NCI-H526 (cell line): ENCODE results near the gene MAN2A1.

Experiments
- DNase-seq, 2 experiments: peaks; one replicate each; lab custom pipeline; 2025; lab: John Stamatoyannopoulos, UW

Gene MAN2A1

GRCh38 chr5:109707531-109707930 lies 17.8 kb downstream of the MAN2A1 start:
- DNase-seq, result no peak

GRCh38 chr5:109708813-109709212 lies 19.1 kb downstream of the MAN2A1 start:
- no peak for DNase-seq

DNA sequence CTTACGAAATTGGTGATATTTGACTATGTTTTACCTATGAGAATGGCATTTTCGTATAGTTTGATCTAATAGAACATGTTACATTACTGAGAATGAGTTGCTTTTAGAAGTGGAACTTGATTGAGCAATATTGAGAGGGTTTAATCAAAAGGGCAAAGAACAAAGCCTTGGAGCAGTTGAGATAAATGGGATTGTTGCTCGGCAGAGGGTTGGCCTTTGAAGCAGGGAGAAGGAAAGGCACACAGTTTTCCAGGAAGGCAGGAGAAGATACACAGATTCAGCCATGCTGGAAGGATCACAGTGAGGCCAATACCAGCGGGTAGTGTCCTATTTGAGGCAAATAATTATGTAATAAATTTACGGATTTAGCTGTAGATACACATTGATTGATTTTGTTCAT lies 19.5 kb downstream of the MAN2A1 start:
- DNase-seq, result no peak

GRCh38 chr5:109711673-109712072 lies 21.9 kb downstream of the MAN2A1 start:
- no peak for DNase-seq

- DNase-seq, result no peak
These were observed 23.7 kb downstream of the MAN2A1 start for GRCh38 chr5:109713453-109713852.

DNA sequence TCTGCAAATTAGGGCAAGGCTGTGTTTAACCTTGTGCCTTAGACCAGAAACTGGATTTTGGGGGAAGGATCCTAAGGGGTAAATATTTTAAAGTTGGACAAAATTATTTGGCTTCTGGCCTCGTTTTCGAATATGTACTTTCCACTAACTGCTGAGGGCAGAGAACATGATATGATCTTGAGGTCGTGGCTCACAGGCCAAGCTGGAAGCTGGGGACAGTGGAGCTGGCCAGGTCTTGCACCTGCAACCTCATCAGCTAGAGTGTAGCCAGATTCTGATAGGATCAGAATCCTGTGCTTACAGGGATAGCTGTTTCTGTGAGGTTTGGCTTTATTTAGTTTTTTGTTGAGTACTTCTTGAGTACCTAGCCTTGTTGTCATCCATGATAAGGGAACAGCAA lies 24.9 kb downstream of the MAN2A1 start:
- DNase-seq, result no peak

GRCh38 chr5:109718216-109718615 lies 28.5 kb downstream of the MAN2A1 start:
- DNase-seq, result no peak

- DNase-seq, result no peak
These were observed 28.9 kb downstream of the MAN2A1 start for GRCh38 chr5:109718632-109719031.

GRCh38 chr5:109719978-109720377 lies 30.3 kb downstream of the MAN2A1 start:
- no peak for DNase-seq

DNA sequence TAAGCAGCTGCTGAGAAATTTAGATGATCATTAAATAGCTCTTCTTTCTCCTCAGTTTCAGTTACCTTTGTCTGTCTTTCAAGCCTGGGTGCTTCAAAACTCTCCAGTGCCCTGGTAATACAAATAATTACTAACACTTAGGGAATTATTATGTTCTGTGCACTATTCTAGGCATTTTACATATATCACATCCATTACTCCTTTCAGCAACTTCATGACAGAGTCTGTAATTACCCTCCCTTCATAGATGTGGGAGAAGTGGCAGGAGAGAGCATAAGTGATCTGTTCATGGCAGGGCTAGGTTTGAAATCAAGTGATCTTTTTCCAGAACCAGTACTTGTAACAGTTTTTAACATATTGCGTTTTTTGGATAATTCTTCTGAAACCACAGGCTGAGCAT lies 32.0 kb downstream of the MAN2A1 start:
- DNase-seq, result no peak

DNA sequence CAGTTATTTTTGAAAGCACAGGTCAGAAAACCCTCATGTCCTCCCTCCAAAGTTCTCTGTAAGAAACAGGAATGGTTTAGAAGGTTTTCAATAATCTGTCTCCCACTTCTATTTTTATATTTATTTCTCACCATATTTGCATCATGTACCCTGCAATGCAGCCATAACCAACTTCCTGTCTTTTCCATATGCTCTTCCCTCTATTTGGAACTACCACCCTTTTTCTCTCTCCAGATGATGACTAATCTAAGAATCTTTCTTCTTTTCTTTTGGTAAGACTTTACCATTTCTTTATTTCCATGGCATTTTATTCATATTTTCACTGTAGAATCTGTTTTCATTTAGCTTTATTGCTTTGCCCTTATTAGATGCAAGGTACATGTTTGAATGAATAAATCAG lies 33.9 kb downstream of the MAN2A1 start:
- no peak for DNase-seq

DNA sequence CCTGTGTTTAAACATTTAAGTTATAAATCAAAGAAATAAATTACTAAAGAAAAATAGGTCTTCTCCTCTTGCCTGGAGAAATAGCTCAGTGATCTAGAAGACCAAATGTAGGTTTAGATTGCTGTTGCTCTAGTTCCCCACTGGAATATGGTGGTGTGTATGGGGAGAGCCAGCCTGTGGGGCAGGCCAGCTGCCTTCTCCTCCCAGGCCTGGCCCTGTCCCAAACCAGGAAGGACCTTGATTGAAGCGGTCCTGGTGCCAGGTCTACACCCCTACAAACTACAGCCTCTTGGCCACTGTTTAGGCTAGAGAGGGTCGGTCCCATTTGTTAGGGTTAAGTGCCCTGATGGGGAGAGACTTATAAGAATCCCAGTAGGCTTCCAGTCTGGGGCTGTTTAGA lies 35.4 kb downstream of the MAN2A1 start:
- no peak for DNase-seq

DNA sequence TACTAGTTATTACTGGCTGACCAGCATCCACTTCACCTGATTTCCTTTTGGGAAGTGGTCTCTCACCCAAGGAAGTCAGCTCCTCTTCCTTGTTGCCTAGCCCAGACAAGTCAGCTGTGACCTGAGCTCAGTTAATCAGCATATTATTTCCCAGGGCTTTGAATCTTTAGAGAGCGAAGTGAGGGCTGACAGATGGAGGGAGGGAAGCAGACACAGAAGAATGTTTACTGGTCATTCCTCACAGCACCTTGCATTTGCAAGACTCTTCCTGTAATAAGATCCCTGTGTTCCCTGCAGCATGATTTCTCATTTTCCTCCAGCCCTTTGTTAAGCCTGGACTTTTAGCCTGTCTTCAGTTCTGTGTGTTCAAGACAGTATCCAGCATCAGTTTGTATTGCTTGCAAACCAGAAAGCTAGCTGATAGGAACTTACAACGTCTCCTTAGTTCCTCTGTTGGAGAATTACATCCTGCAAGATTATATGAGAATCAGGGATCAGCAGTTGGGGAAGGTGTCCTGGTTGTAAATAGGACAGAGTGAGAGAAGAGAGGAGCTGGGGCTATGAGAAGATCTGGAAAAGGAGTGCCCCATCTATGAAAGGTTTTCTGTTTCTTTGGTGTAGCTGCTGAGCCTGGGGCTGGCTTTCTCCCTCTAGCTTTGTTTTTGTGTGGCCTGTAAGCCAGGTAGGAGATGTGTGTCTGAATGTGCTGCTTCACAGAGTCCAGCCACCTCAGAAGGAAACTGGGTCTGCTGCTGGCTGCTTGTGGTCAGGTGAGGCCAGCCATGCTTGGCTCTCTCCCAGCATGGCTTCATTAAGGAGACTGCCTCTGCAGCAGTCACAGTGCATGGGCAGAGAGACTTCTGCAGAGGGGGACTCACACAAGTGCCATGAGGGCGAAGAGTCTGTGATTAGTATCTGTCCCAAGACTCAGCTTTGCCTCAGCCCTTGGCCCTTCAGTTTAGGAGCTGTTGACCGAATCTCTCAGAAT lies 50.3 kb downstream of the MAN2A1 start:
- DNase-seq, result no peak

DNA sequence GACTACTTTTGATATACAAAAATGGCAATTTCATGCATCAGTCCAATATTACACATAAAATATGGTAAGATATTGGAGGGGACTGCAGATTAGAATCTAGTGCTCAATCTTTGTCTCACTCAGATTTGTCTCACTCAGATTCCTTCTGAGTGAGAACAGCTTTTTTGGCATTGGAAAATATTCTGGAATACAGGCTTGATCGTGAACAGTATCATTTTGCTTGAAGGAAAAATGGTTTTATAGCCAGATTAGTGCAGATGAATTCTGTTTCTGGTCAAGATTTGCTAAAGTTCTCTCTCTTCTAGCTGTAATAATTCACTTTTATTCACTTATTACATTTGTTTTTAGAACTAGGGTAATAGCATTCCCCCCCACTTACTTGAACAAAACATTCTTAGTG lies 51.2 kb downstream of the MAN2A1 start:
- no peak for DNase-seq

GRCh38 chr5:109741390-109741789 lies 51.7 kb downstream of the MAN2A1 start:
- DNase-seq, result no peak

- no peak for DNase-seq
These were observed 53.4 kb downstream of the MAN2A1 start for GRCh38 chr5:109743041-109743531.

DNA sequence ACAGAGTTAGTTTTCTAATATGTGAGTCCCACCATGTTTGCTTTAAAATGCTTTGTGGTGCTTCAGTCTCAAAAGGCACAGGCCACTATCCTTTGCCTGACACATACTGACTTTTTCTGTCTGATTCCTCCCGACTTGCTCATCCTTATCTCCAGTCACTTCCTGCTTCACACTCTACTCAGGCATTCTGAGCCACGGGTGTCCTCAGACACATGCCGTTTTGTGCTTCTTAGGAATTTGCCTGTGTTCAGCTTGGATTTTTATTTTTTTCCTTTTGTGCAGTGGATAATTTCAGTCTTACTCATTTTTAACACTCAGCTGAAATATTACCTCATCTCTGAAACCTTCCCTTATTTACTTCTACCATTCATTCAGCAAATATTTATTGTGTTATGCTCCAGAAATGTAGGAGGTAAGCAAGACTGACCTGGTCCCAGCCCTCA lies 54.1 kb downstream of the MAN2A1 start:
- DNase-seq, result no peak

DNA sequence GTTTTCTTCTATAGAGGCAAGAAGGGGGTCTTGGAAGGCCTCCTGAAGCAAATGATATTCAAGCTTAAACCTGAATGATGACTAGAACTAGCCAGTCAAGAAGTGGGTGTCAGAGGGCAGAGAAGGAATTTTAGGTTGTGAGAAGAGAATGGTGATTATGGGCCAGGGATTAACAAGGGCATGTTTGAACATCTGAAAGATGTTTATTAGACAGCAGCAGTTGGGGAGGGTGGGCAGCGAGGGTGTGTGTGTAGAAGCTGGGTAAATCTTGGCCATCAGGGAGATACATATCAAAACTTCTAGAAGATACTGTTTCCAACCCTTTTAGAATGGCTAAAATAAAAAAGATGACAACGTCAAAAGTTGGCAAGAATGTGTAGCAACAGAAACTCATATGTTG lies 54.5 kb downstream of the MAN2A1 start:
- no peak for DNase-seq

GRCh38 chr5:109748546-109748945 lies 58.8 kb downstream of the MAN2A1 start:
- DNase-seq, result no peak

- DNase-seq, result no peak
These were observed 60.7 kb downstream of the MAN2A1 start for GRCh38 chr5:109750463-109750862.

DNA sequence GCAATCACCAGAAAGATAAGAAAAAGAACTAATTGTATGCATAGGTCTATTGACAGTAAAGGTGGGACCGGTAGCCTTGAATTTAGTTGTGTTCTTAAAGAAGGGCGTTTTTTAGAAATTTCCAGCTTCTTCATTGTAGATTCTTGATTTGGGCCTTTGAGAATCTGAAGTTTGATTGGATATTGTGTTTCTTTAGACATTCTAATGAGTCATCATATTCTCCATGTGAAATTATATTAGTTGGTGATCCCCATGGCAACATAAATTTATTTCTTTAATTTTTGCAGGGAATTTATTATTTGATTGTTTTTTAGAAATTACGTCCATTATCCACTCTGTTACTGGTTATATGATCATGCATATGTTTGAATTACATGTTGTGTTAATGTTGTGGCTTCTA lies 63.6 kb downstream of the MAN2A1 start:
- DNase-seq, result no peak

- DNase-seq, result no peak
These were observed 64.6 kb downstream of the MAN2A1 start for GRCh38 chr5:109754319-109754718.

DNA sequence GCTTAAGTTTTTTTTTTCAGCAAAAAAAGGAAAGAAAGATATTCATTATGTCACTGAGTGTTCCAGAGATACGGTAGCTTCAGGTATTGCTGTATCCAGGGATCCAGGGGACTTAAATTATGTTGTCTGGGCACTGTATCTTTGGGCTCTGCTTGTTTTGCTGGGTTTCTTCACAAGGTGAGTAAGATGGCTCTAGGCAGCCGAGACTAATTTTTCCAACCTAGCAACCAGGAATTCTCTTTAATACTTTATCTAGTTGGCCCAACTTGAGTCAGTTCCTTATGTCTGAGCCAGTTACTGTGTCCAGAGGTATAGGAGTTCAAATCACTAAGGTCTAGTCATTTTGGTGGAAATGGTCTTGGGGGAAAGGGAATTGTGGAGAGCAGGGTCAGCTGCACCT lies 66.0 kb downstream of the MAN2A1 start:
- DNase-seq, result no peak
